H9 (cell line): Measurements from ENCODE around the gene PCDH9. TPM values are rescaled to one million over a fixed set of nuclear protein-coding genes. Genes with fewer than 3 reads are reported as not detected.

Experiments used
- DNase-seq: peaks from one replicate; pipeline ENCODE4 v3.0.0-alpha.2; 2017
- H2AFZ ChIP-seq: one replicate; pipeline ENCODE4 v1.6.1; 2013; ENCODE audit warnings: mild to moderate bottlenecking, low read length, control low read depth, moderate library complexity
- H2AK5ac ChIP-seq: 2 replicates; pipeline ENCODE4 v1.6.1; 2013; ENCODE audit warnings: low read length, control low read depth, mixed read lengths; ENCODE audit not compliant: insufficient read length
- H2BK120ac ChIP-seq: one replicate; pipeline ENCODE4 v1.6.1; 2013; ENCODE audit warnings: low read depth, mild to moderate bottlenecking, low read length, control low read depth, inconsistent platforms; ENCODE audit not compliant: poor library complexity, severe bottlenecking
- H2BK12ac ChIP-seq: 2 replicates; pipeline ENCODE4 v1.6.1; 2013; ENCODE audit warnings: low read length, control low read depth, mixed read lengths, low read depth; ENCODE audit not compliant: insufficient read length
- H2BK15ac ChIP-seq: 2 replicates; pipeline ENCODE4 v1.6.1; 2013; ENCODE audit warnings: low read depth, low read length, control low read depth
- H2BK20ac ChIP-seq: one replicate; pipeline ENCODE4 v1.6.1; 2013; ENCODE audit warnings: low read depth, mild to moderate bottlenecking, low read length, control low read depth, inconsistent platforms; ENCODE audit not compliant: poor library complexity, severe bottlenecking
- H2BK5ac ChIP-seq: 2 replicates; pipeline ENCODE4 v1.6.1; 2013; ENCODE audit warnings: low read length, control low read depth, mixed read lengths; ENCODE audit not compliant: insufficient read length
- H3K14ac ChIP-seq: 2 replicates; pipeline ENCODE4 v1.6.1; 2013; ENCODE audit warnings: low read length, control low read depth; ENCODE audit not compliant: insufficient read depth
- H3K18ac ChIP-seq: 2 replicates; pipeline ENCODE4 v1.6.1; 2013; ENCODE audit warnings: low read depth, mild to moderate bottlenecking, mixed read lengths, low read length, control low read depth; ENCODE audit not compliant: insufficient read length
- H3K23ac ChIP-seq: 2 replicates; pipeline ENCODE4 v1.6.1; 2013; ENCODE audit warnings: low read length, control low read depth, mixed read lengths, low read depth; ENCODE audit not compliant: insufficient read length
- H3K23me2 ChIP-seq: 2 replicates; pipeline ENCODE4 v1.6.1; 2013; ENCODE audit warnings: low read depth, mild to moderate bottlenecking, mixed read lengths, low read length, control low read depth; ENCODE audit not compliant: insufficient read length, poor library complexity, severe bottlenecking
- H3K27ac ChIP-seq: 2 replicates; pipeline ENCODE4 v1.5.1; 2013; ENCODE audit warnings: low read length, control low read depth, mixed read lengths, low read depth; ENCODE audit not compliant: insufficient read length
- H3K27me3 ChIP-seq: 2 replicates; pipeline ENCODE4 v1.6.1; 2013; ENCODE audit warnings: low read length, control low read depth, inconsistent platforms; ENCODE audit not compliant: insufficient read depth
- H3K4ac ChIP-seq: 2 replicates; pipeline ENCODE4 v1.6.1; 2013; ENCODE audit warnings: low read depth, mild to moderate bottlenecking, control low read depth, inconsistent platforms, low read length, moderate library complexity
- H3K4me1 ChIP-seq: 2 replicates; pipeline ENCODE4 v1.6.1; 2013; ENCODE audit warnings: low read length, control low read depth, inconsistent platforms; ENCODE audit not compliant: insufficient read depth
- H3K4me2 ChIP-seq: 2 replicates; pipeline ENCODE4 v1.6.1; 2013; ENCODE audit warnings: low read length, control low read depth, mixed read lengths; ENCODE audit not compliant: insufficient read length, insufficient read depth
- H3K56ac ChIP-seq: 2 replicates; pipeline ENCODE4 v1.6.1; 2013; ENCODE audit warnings: low read depth, mild to moderate bottlenecking, mixed read lengths, low read length, control low read depth; ENCODE audit not compliant: insufficient read length
- H3K79me1 ChIP-seq: 2 replicates; pipeline ENCODE4 v1.6.1; 2013; ENCODE audit warnings: low read depth, mild to moderate bottlenecking, moderate library complexity, low read length, control low read depth, inconsistent platforms; ENCODE audit not compliant: insufficient read depth, poor library complexity, severe bottlenecking
- H3K79me2 ChIP-seq: 2 replicates; pipeline ENCODE4 v1.6.1; 2013; ENCODE audit warnings: low read length, control low read depth, inconsistent platforms; ENCODE audit not compliant: insufficient read depth
- H3K9ac ChIP-seq: 2 replicates; pipeline ENCODE4 v1.6.1; 2013; ENCODE audit warnings: low read length, control low read depth, mixed read lengths; ENCODE audit not compliant: insufficient read length; ENCODE audit errors: extremely low read depth
- H3K9me3 ChIP-seq: one replicate; pipeline ENCODE4 v1.6.1; 2013; ENCODE audit warnings: low read depth, low read length, inconsistent platforms; ENCODE audit not compliant: control insufficient read depth
- H3T11ph ChIP-seq: one replicate; pipeline ENCODE4 v1.6.1; 2013; ENCODE audit warnings: mild to moderate bottlenecking, low read length, control low read depth, inconsistent platforms
- H4K20me1 ChIP-seq: one replicate; pipeline ENCODE4 v1.6.1; 2013; ENCODE audit not compliant: control insufficient read depth, insufficient read length, insufficient read depth
- H4K5ac ChIP-seq: 2 replicates; pipeline ENCODE4 v1.6.1; 2013; ENCODE audit warnings: low read depth, mild to moderate bottlenecking, mixed read lengths, low read length, control low read depth; ENCODE audit not compliant: insufficient read length
- H4K8ac ChIP-seq: replicated peaks from 2 replicates; pipeline ENCODE4 v1.6.1; 2013; ENCODE audit warnings: low read length, control low read depth, mixed read lengths, low read depth; ENCODE audit not compliant: insufficient read length
- H4K91ac ChIP-seq: 2 replicates; pipeline ENCODE4 v1.6.1; 2013; ENCODE audit warnings: low read depth, mild to moderate bottlenecking, moderate library complexity, mixed read lengths, low read length, control low read depth; ENCODE audit not compliant: insufficient read length
- H3K27ac Mint-ChIP-seq, 3 experiments: 2 replicates in 2 of 3; 3 replicates in 1 of 3; pipeline ENCODE4 v1.8.0; 2020 to 2021; ENCODE audit warnings: mixed read lengths in 3 of 3, mild to moderate bottlenecking in 1 of 3, moderate library complexity in 1 of 3
- H3K27me3 Mint-ChIP-seq: 2 replicates; pipeline ENCODE4 v1.8.0; 2021; ENCODE audit warnings: low read depth, mild to moderate bottlenecking, moderate library complexity, mixed read lengths
- H3K36me3 Mint-ChIP-seq, 3 experiments: 2 replicates in 2 of 3; 3 replicates in 1 of 3; pipeline ENCODE4 v1.8.0; 2020 to 2021; ENCODE audit warnings: low read depth in 3 of 3, mixed read lengths in 3 of 3; ENCODE audit not compliant: insufficient read depth in 1 of 3
- H3K4me1 Mint-ChIP-seq, 2 experiments: 2 replicates each; pipeline ENCODE4 v1.8.0; 2020; ENCODE audit warnings: mixed read lengths in 2 of 2
- H3K4me3 Mint-ChIP-seq, 2 experiments: 2 replicates in 1 of 2; 3 replicates in 1 of 2; pipeline ENCODE4 v1.8.0; 2020 to 2021; ENCODE audit warnings: mild to moderate bottlenecking in 2 of 2, mixed read lengths in 2 of 2, moderate library complexity in 1 of 2
- H3K9me3 Mint-ChIP-seq, 2 experiments: 2 replicates in 1 of 2; 3 replicates in 1 of 2; pipeline ENCODE4 v1.8.0; 2020; ENCODE audit warnings: mild to moderate bottlenecking in 2 of 2, mixed read lengths in 2 of 2, moderate library complexity in 1 of 2
- WGBS: extraction: QIAGEN DNeasy Blood & Tissue Kit; methylation state at CpG from one replicate; pipeline ENCODE4 v1.1.7; 2013; ENCODE audit warnings: missing lambda C conversion rate, low lambda C conversion rate, mixed read lengths; ENCODE audit not compliant: insufficient read length; ENCODE audit errors: extremely low coverage; 5-methylcytosine and 5-hydroxymethylcytosine counted together
- total RNA-seq: library from RNA; stranded (reverse); gene quantifications from 2 replicates; pipeline ENCODE4 v1.2.1, GENCODE V29; 2021
- TF ChIP-seq, protein P1 (sequence below): fragments of 200-600 bp; sonication (generic); conservative IDR thresholded peaks from 3 replicates; pipeline ENCODE4 v1.8.0; 2021; ENCODE audit warnings: antibody characterized with exemption, mild to moderate bottlenecking

PCDH9 gene
- total RNA-seq, 1 experiment from 2014 or later = 0.11 TPM

GRCh38 chr13:66345971-66346370 is 884.2 kb downstream of the PCDH9 start:
- Mint-ChIP-seq H3K27me3 (no peaks in the 10 kb centered on the region), H3K27ac (no peak overlapping the region), H3K36me3 (no peaks in the 10 kb centered on the region), H3K4me3 (no peak overlapping the region), H3K9me3 (no peaks in the 10 kb centered on the region), H3K4me1 (peaks cover 16 to 17% of the 10 kb centered on the region in 2 experiments)
- H2BK12ac ChIP-seq = no peak overlapping the region
- H3K18ac ChIP-seq = no peak overlapping the region
- TF ChIP-seq, protein P1, sequence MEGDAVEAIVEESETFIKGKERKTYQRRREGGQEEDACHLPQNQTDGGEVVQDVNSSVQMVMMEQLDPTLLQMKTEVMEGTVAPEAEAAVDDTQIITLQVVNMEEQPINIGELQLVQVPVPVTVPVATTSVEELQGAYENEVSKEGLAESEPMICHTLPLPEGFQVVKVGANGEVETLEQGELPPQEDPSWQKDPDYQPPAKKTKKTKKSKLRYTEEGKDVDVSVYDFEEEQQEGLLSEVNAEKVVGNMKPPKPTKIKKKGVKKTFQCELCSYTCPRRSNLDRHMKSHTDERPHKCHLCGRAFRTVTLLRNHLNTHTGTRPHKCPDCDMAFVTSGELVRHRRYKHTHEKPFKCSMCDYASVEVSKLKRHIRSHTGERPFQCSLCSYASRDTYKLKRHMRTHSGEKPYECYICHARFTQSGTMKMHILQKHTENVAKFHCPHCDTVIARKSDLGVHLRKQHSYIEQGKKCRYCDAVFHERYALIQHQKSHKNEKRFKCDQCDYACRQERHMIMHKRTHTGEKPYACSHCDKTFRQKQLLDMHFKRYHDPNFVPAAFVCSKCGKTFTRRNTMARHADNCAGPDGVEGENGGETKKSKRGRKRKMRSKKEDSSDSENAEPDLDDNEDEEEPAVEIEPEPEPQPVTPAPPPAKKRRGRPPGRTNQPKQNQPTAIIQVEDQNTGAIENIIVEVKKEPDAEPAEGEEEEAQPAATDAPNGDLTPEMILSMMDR = no peak
- H2BK20ac ChIP-seq = no peak overlapping the region
- H2AFZ ChIP-seq = no peak overlapping the region
- H3K79me1 ChIP-seq = no peaks in the 10 kb centered on the region
- H3K23ac ChIP-seq = no peak overlapping the region
- H2BK120ac ChIP-seq = no peak overlapping the region
- no peak for DNase-seq
- H2AK5ac ChIP-seq = no peak overlapping the region
- WGBS = no CpG with 5 or more reads among the region's 8 CpGs
- H4K8ac ChIP-seq = no peak overlapping the region
- no peaks in the 10 kb centered on the region for H3K79me2 ChIP-seq
- no peaks in the 10 kb centered on the region for H3K23me2 ChIP-seq
- H2BK15ac ChIP-seq = no peak overlapping the region
- H3K4ac ChIP-seq = no peak overlapping the region
- H3K9me3 ChIP-seq = no peaks in the 10 kb centered on the region
- H3K4me1 ChIP-seq = peaks cover 10% of the 10 kb centered on the region; the same call in 1 of the 2 replicates
- H4K20me1 ChIP-seq = no peaks in the 10 kb centered on the region
- no peak overlapping the region for H3T11ph ChIP-seq
- H2BK5ac ChIP-seq = no peak overlapping the region
- no peak overlapping the region for H3K9ac ChIP-seq
- H4K5ac ChIP-seq = no peak overlapping the region
- no peak overlapping the region for H3K14ac ChIP-seq
- no peaks in the 10 kb centered on the region; the same call in 1 of the 2 replicates for H3K27me3 ChIP-seq
- no peak overlapping the region for H3K56ac ChIP-seq
- H3K27ac ChIP-seq = no peak overlapping the region
- H4K91ac ChIP-seq = no peak overlapping the region
- no peak overlapping the region for H3K4me2 ChIP-seq
